ENCODE results near the gene UPK1A. TPM values are rescaled to one million over a fixed set of nuclear protein-coding genes. Genes with fewer than 3 reads are reported as not detected.

Gene UPK1A
- total RNA-seq, 1 experiment from 2014 or later = 1.6 TPM

GRCh38 chr19:35696835-35697234 lies 30.5 kb downstream of the UPK1A start (continued):
- TF ChIP-seq USF2 (CRISPR knock-in tag; IDR thresholded peaks at IDR 0.05) (no peak), IRF2 (CRISPR knock-in tag; IDR thresholded peaks at IDR 0.05; ENCODE audit: borderline replicate concordance, low read depth) (no peak), HMGXB4 (CRISPR knock-in tag; IDR thresholded peaks at IDR 0.05) (no peak), PRRX2 (CRISPR knock-in tag; IDR thresholded peaks at IDR 0.05) (no peak), SMAD3 (CRISPR knock-in tag; IDR thresholded peaks at IDR 0.05; ENCODE audit: borderline replicate concordance) (no peak)

- ChIA-PET CTCF (interaction anchor here (0.9 to 2.8 kb wide), 19 partner anchors 8 to 350 kb away, joined by 3 to 16 read pairs (median 5); partner anchors contain the start of genes COX6B1, LIN37, PSENEN and U2AF1L4), POLR2A (interaction anchor here (0.5 to 3.1 kb wide), 9 partner anchors 11 to 468 kb away, joined by 3 to 14 read pairs (median 4); no protein-coding TSS in a partner anchor)
- H3K4me1 Mint-ChIP-seq = no peaks in the 10 kb centered on the region; the same call in 1 of the 2 replicates
- H3K27ac Mint-ChIP-seq = peak overlapping the region; percentile 98
- DNase-seq (ENCODE audit: low spot score) = peak; percentile 96
- no peaks in the 10 kb centered on the region for H3K36me3 Mint-ChIP-seq
- peak; percentile 96 for ATAC-seq
- peak overlapping the region; percentile 85 for H3K4me3 Mint-ChIP-seq
- H3K9me3 Mint-ChIP-seq = peaks cover 5% of the 10 kb centered on the region
- peaks cover 44% of the 10 kb centered on the region for H3K27me3 Mint-ChIP-seq (ENCODE audit: low read depth)
- no peak for TF ChIP-seq GABPB1 (CRISPR knock-in tag; IDR thresholded peaks at IDR 0.05)
- TF ChIP-seq CREM (CRISPR knock-in tag; IDR thresholded peaks at IDR 0.05) = 0 out of 2 replicates have a peak, but pooled peaks have one; percentile 53
- TF ChIP-seq, protein P1, sequence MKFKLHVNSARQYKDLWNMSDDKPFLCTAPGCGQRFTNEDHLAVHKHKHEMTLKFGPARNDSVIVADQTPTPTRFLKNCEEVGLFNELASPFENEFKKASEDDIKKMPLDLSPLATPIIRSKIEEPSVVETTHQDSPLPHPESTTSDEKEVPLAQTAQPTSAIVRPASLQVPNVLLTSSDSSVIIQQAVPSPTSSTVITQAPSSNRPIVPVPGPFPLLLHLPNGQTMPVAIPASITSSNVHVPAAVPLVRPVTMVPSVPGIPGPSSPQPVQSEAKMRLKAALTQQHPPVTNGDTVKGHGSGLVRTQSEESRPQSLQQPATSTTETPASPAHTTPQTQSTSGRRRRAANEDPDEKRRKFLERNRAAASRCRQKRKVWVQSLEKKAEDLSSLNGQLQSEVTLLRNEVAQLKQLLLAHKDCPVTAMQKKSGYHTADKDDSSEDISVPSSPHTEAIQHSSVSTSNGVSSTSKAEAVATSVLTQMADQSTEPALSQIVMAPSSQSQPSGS (CRISPR knock-in tag; IDR thresholded peaks at IDR 0.05; ENCODE audit: borderline replicate concordance, low read depth) = no peak
- peak; percentile 69 for TF ChIP-seq SP1 (CRISPR knock-in tag; conservative IDR thresholded peaks at IDR 0.05)
- TF ChIP-seq, protein P2, sequence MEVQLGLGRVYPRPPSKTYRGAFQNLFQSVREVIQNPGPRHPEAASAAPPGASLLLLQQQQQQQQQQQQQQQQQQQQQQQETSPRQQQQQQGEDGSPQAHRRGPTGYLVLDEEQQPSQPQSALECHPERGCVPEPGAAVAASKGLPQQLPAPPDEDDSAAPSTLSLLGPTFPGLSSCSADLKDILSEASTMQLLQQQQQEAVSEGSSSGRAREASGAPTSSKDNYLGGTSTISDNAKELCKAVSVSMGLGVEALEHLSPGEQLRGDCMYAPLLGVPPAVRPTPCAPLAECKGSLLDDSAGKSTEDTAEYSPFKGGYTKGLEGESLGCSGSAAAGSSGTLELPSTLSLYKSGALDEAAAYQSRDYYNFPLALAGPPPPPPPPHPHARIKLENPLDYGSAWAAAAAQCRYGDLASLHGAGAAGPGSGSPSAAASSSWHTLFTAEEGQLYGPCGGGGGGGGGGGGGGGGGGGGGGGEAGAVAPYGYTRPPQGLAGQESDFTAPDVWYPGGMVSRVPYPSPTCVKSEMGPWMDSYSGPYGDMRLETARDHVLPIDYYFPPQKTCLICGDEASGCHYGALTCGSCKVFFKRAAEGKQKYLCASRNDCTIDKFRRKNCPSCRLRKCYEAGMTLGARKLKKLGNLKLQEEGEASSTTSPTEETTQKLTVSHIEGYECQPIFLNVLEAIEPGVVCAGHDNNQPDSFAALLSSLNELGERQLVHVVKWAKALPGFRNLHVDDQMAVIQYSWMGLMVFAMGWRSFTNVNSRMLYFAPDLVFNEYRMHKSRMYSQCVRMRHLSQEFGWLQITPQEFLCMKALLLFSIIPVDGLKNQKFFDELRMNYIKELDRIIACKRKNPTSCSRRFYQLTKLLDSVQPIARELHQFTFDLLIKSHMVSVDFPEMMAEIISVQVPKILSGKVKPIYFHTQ (CRISPR knock-in tag; IDR thresholded peaks at IDR 0.05) = no peak
- TF ChIP-seq, protein P3, sequence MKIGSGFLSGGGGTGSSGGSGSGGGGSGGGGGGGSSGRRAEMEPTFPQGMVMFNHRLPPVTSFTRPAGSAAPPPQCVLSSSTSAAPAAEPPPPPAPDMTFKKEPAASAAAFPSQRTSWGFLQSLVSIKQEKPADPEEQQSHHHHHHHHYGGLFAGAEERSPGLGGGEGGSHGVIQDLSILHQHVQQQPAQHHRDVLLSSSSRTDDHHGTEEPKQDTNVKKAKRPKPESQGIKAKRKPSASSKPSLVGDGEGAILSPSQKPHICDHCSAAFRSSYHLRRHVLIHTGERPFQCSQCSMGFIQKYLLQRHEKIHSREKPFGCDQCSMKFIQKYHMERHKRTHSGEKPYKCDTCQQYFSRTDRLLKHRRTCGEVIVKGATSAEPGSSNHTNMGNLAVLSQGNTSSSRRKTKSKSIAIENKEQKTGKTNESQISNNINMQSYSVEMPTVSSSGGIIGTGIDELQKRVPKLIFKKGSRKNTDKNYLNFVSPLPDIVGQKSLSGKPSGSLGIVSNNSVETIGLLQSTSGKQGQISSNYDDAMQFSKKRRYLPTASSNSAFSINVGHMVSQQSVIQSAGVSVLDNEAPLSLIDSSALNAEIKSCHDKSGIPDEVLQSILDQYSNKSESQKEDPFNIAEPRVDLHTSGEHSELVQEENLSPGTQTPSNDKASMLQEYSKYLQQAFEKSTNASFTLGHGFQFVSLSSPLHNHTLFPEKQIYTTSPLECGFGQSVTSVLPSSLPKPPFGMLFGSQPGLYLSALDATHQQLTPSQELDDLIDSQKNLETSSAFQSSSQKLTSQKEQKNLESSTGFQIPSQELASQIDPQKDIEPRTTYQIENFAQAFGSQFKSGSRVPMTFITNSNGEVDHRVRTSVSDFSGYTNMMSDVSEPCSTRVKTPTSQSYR (CRISPR knock-in tag; IDR thresholded peaks at IDR 0.05) = no peak
- 0 out of 2 replicates have a peak, but pooled peaks have one; percentile 10 for TF ChIP-seq ZNF423 (CRISPR knock-in tag; IDR thresholded peaks at IDR 0.05)
- no peak for TF ChIP-seq JUN (CRISPR knock-in tag; IDR thresholded peaks at IDR 0.05)
- 0 out of 2 replicates have a peak, but pooled peaks have one; percentile 51 for TF ChIP-seq MYBL2 (CRISPR knock-in tag; IDR thresholded peaks at IDR 0.05)
- TF ChIP-seq TEAD1 (CRISPR knock-in tag; IDR thresholded peaks at IDR 0.05) = 0 out of 2 replicates have a peak, but pooled peaks have one; percentile 46
- TF ChIP-seq ZNF219 (CRISPR knock-in tag; IDR thresholded peaks at IDR 0.05; ENCODE audit: borderline replicate concordance) = no peak
- TF ChIP-seq NFYB (CRISPR knock-in tag; conservative IDR thresholded peaks at IDR 0.05; ENCODE audit: low read depth) = peak; percentile 100
- TF ChIP-seq SMAD3 (CRISPR knock-in tag; IDR thresholded peaks at IDR 0.05; ENCODE audit: borderline replicate concordance) = no peak
- TF ChIP-seq HMGXB4 (CRISPR knock-in tag; IDR thresholded peaks at IDR 0.05) = no peak
- TF ChIP-seq SOX15 (CRISPR knock-in tag; IDR thresholded peaks at IDR 0.05) = no peak
- TF ChIP-seq GRHL2 (CRISPR knock-in tag; IDR thresholded peaks at IDR 0.05; ENCODE audit: insufficient replicate concordance, severe bottlenecking) = no peak
- no peak for TF ChIP-seq ZNF317 (CRISPR knock-in tag; IDR thresholded peaks at IDR 0.05; ENCODE audit: borderline replicate concordance, low read depth)
- TF ChIP-seq, protein P4, sequence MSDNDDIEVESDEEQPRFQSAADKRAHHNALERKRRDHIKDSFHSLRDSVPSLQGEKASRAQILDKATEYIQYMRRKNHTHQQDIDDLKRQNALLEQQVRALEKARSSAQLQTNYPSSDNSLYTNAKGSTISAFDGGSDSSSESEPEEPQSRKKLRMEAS (CRISPR knock-in tag; IDR thresholded peaks at IDR 0.05) = peak; percentile 46
These were observed 36.1 kb downstream of the UPK1A start for GRCh38 chr19:35702223-35703012.
